ENCODE measurements around the gene IKBKE.

IKBKE gene

DNA sequence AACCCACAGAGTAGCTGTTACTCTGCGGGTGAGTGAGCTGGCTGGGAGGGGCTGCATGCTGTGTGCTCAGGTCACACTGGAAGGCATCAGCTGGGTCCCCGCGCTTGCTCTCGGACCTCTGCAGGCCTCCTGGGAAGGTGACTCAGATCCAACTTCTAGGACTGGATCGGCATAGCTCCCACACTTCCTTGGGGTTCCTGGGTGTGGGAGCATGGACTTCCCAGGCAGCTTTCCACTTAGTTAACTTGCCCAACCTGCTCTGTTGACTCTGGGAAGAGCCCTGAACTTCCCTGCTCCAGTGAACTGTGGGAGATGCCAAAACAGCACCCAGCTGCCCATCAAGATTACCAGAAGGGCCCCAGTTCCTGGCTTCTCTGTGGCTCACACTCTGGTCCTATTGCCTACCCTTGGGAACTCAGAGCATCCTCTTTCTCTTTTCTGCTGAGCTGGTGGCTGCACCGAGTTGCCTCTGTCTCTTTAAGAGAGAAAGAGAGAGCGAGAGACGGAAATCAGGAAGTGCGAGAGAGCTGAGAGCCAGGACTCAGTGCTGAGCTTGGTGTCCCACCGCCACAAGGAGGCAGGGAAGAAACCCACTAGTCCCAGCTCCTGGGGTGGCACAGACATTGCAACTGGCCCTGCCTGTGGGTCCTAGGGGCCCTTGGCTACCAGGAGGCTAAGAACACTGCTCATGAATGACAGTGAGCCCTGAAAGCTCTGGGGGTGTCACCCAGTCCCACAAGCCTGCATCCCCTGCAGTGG is at the start of gene IKBKE:
Gene IKBKE, plus strand, starts transcription at position 544 of the 759 bp plus-strand sequence. CDS start 2,752 bp downstream, outside the sequence.
- no peak for DNase-seq (ENCODE audit: low read depth in 2 of 2, low spot score in 1 of 2)

DNA sequence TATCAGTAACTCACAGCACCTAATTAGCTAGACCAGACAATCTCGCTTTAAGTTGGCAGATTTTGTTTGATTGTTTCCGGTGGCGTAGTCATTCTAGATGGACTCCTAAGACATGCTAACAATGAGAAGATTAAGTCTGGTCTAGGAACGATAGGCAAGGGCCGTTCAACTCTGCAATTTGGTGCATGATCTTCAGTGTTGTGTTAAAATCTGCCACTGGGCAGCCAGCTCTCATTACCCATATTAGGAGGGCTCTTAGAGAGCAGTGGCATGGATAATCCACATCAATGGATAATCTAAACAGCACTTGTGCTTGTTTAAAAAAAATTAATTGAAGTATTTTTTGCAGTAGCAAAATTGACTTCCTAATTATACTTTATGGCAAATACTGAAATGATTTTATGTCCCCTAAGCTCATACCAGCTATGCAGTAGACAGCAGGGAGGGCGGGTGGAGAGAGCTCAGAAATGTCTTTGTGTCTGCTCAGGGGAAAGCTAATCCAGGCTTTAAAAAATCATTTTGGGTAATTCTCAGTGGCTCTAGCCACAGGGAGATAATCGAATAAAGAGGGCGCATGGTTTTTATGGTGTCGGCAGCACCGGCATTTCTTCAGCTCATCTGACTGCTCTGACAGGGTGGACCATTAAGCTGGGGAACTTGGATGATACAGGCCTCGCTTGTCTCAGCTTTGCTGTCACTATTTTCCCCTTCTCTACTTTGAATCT is 48.5 kb upstream of the IKBKE start:
- no peak for DNase-seq (ENCODE audit: low read depth in 2 of 2, low spot score in 1 of 2)

DNA sequence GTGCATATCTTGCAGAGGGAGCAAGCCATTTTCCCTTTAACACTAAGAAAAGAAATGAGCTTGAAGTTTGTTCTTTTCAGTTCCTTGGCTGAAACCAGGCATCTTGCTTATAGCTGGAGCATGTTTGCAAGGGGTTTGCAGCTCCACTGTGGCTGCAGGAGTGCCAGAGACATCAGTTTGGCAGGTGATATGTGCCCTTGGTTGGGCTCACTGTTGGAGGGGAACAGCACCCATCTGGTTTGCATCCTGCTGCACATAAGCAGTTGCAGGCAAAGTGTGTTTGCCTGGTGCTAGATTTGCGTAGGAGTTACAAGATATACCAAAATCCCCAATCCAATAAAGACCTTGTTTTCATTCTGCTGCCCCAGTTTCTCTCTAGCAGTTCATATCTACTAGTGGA is 47.8 kb upstream of the IKBKE start:
- no peak for DNase-seq (ENCODE audit: low read depth in 2 of 2, low spot score in 1 of 2)

DNA sequence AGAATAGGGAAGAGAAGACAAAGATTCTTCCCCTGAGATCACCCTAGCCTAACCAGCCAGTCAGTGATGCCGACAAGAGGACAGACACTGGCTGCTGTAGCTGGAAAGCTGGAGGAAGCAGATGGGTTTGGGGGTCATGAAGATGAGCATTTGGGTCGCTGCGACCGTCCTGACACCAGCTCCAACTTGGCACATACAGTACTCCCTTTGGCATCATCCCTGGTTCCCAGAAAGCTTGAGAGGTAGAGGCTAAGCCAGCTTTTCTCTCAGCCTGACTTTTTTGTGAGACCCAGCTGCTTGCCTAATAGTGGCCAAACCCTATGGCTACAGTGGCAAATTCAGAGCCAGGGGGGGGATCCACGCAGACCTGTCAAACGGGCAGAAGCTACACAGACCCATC is 43.0 kb upstream of the IKBKE start:
- DNase-seq (ENCODE audit: low read depth in 2 of 2, low spot score in 1 of 2) = no peak

DNA sequence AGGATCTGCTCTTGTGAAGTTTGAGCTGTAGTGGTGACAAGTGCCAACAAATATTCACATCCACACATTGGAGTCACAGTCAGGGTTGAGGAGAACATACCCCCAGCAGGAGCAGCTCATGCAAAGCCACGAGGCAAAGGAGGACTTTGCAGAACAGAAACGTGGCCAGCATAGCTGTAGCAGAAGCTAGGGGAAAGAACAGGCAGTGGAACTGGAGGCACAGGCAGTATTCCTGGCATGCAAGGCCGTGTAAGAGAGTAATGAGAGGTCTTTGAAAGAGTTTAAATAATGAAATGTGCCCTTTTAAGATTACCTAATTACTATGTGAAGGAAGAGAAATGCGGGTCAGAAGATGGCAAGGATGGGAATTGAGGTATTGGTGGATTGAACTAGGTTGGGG is 40.9 kb upstream of the IKBKE start:
- no peak for DNase-seq (ENCODE audit: low read depth in 2 of 2, low spot score in 1 of 2)

DNA sequence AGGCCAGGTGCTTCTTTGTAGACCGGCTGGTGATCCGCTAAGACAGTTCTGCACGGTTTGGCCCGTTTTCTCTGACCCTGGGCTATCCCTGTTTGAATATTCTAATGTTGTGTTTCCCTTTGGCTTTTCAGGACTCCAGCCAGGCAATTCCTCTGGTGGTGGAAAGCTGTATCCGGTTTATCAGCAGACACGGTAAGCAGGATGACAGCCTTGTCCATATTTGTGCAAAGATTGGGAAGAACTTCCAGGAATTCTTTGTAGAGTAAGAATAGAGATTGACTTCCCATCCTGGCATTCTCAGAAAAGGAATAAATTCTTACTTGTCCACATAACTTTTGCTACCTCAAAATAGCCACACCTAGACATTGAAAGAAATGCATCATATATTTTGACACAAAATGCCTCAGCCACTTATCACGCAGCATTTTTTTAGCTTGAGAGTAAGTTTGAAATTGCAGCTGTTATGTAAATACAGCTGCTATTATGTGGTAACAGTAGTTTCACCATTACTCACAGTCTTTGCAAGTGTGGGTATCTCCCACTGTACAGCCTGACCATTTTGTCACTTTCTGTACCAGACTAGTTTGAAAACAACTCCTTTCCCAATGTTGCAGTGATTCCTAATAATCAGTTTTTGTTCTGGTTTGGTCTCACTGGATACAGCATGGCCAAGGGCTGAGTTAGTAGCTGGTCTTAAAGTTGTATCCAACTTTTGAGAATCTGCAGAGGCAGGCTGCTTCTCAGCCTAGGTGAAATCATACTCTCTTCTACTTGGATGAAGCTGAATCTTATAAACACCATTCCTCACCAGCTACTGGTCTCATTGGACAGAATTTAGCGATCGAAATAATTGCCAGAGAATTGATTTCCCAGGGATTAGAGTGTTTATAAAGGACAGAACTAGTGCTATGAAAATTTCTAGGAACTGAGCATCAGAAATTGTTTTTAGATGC is 40.0 kb upstream of the IKBKE start:
- no peak for DNase-seq (ENCODE audit: low read depth in 2 of 2, low spot score in 1 of 2)

DNA sequence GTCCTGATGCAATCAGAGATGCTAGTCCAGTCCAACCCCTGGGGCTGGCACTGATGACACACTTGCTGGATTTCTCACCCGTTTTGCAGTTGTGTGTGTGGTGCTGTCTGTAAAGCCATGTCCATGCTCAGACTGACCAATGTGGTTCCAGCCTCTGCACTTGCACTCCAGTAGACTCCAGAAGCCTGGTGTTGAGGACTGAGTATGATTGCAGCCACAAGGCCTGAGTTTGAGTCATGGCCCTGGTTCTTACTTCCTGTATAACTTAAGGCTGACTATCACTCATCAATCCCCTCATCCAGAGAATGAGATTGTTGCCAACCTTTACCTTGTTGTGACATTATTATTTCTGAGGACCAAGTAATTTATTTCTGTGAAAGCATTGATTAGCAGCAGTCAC is 34.8 kb upstream of the IKBKE start:
- no peak for DNase-seq (ENCODE audit: low read depth in 2 of 2, low spot score in 1 of 2)

DNA sequence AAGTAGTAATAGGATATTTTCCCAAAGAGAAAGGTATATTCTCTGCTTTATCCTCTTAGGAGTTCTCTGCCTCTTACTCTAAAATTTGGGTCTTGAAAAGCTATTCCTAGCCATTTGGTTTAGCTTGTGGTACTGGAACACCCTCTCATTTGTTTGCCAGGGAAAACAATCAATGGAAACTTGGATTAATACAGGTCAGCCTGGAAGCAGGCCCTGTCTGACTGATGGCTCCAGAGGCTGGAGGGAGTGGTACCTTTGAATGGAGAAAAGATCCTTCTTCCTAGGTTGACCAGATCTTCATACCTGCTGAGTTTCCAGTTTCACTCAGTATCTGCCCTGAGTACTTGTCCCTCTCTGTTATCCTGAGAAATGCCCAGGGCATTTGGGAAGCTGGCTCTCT is 31.7 kb upstream of the IKBKE start:
- no peak for DNase-seq (ENCODE audit: low read depth in 2 of 2, low spot score in 1 of 2)

DNA sequence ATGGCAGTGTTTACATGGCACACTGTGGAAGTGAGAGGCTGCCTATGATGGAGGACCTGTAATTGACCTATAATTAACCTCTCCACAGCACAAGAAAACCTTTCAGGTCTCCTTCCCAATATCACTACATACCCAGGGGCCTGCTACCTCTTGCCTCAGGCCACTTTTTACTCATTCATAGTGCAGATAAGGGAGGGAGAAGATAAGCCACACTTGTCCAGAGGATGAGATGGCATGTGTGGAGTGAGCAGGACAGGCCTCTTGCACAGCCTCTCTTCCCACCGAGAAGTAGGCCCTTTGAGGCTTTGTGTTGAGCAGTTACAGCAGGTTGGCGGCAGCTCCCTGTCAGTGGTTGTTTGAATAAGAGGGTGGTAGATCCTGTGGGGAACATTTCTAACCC is 31.1 kb upstream of the IKBKE start:
- no peak for DNase-seq (ENCODE audit: low read depth in 2 of 2, low spot score in 1 of 2)

DNA sequence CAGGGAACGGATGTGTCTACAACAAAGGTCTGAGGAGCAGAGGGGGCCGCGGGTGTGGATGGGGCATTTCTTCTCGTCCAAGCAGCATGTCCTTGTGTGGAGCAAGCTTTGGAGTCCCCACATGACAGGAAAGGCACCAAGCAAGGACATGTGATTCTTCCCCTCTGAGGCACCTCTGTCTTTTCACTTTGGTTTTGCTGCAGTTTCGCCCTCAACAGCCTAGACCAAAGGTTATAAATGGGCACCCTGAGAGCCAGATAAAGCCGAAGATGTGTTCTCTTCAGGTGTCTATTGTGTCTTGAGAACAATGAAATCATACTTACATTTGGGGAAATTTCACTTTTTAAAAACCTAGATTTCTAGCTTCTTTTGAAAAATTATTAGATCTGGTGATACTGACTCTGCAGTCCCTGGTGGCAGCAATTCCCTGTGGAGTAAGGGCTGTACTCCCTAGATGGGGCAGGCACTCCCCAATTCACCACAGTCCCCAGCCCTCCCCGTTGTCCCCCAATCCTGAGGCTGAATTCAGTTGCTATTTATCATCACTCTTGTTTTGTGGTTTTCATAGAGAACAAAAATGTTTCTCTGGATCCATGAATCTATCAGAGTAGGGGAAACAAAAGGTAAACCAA is 28.8 kb upstream of the IKBKE start:
- DNase-seq (ENCODE audit: low read depth in 2 of 2, low spot score in 1 of 2) = no peak

DNA sequence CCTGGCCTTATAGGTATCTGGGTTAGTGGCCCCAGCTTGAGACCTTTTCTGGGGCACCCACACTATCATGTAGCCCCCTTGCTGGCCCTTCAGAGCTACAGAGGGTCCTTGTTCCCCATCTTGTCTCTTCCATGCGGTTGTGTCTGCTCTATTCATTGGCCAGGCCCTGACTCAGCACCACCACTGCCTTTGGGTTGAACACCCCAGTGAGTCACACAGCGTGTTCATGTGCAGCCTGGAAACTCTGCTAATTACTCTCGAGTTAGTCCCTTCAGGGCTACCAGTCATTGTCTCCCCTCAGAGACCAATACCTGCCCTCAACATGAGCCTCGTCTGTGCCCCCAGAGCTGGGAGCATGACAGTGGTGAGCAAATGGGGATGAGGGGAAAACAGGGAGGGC is 28.2 kb upstream of the IKBKE start:
- no peak for DNase-seq (ENCODE audit: low read depth in 2 of 2, low spot score in 1 of 2)

DNA sequence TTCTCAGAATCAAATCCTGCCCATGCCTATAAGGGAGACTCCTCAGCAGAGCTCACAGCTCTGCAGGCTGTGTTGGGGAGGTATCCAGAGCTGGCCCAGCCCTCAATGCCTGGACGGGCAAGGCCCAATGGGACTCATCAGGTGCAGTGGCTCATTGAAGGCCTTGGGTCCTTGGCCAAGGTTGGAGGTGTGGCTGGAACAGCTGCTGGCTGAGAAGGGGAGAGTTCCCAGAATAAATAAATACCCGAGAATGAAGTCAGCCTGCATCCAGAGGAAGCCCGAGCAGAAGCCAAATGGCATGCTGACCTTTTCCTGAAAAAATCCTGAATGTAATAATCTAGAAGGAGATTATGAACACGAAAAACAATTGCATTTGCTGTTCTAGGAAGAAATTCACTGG is 25.2 kb upstream of the IKBKE start:
- no peak for DNase-seq (ENCODE audit: low read depth in 2 of 2, low spot score in 1 of 2)

DNA sequence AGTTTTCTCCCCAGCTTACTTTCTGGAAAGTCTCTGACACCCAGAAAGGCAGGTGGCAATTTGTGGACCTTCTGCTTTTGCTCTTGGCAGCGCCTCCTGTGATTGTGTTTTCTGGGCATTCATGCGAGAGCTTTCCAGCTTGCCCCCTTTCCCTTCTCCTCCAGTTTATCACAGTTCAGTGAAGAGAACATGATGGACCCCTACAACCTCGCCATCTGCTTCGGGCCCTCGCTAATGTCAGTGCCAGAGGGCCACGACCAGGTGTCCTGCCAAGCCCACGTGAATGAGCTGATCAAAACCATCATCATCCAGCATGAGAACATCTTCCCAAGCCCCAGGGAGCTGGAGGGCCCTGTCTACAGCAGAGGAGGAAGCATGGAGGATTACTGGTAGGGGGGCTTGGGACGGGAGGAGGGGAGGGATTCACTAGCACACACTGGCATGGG is 24.3 kb upstream of the IKBKE start:
- DNase-seq (ENCODE audit: low read depth in 2 of 2, low spot score in 1 of 2) = no peak

DNA sequence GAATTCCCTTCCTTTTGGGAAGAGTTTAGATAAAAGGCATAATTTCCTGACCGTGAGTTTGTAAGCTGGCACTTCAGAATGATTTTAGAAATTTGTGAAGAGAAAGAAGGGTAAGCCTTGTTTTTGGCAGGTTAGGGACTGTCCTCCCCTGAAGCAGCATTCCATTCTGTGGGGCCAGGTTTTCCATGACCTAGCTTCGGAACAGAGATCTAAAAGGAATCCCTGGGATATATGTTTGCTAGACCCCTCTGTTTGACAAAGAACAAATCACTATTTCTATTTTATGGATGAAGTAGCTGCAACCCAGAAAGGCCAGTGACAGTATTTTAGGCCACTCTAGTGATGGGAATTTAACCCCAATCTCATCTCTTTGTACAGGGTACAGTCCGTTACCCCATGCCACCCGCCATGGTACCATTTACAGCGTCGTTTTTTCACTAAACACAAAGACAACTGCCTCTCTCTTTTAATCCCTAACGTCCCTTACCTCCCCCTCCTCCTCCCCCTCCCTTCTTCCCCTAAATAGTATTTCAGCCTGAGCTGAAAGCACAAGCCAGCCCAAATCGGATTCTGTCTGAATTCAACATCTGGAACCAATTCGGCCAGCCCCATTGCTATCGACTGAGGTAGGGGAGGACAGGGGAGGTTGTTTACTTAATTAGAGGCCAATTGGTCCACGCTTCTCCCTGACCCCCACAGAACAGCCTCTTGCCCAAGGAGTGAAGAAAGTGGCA is 23.4 kb upstream of the IKBKE start:
- DNase-seq (ENCODE audit: low read depth in 2 of 2, low spot score in 1 of 2) = no peak

DNA sequence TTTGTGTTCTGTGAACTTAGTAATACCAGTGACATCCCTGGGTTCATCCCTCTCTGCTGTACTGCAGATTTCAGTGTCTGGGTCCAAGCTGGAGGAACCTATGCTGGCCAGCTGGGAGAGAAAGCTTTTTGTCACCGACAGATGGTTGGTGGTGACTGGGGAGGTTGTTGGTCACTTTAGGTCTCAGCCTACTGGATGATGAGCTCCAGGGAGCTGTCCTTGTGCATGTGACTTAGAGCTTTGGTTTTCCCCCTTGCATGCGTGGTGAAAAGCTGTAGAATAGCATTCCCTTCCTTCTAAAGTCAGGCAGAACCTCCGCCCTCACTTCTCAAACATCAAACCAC is 22.9 kb upstream of the IKBKE start:
- DNase-seq (ENCODE audit: low read depth in 2 of 2, low spot score in 1 of 2) = no peak

DNA sequence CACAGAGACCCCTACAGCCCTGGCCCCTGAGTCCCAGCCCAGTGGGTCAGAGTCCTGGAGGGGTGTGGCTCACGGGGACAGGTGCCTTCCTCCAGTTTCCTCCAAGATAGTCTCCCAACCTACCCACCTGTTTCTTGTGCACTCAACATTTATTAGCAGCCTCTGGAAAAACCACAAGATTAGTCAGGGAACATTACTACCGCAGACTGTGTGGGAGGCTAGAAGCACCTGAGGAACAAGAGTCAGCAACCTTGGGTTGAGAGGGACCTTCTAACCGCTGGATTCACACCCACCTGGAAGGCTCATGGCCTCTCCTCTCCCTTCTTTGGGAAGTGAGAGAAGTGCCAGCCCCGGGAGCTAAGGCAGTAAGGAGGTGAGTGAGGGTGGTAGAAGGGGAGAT is 22.5 kb upstream of the IKBKE start:
- no peak for DNase-seq (ENCODE audit: low read depth in 2 of 2, low spot score in 1 of 2)

DNA sequence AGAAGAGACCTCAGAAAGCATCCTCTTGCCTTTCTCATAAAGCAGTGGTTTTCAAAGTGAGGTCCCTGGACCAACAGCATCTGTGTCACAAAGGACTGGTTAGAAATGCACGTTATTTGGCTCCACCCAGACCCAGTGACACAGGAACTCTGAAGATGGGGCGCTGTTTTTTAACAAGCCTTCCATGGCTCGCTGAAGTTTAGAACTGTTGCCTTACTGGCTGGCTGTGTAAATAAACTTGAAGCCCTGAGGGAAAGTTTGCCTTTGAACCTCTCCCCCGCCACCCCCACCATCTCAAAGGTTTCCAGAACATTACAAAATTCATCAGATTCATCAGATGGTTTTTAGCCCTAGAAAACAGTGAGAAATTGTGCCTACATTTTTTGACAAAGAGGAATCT is 21.8 kb upstream of the IKBKE start:
- no peak for DNase-seq (ENCODE audit: low read depth in 2 of 2, low spot score in 1 of 2)

DNA sequence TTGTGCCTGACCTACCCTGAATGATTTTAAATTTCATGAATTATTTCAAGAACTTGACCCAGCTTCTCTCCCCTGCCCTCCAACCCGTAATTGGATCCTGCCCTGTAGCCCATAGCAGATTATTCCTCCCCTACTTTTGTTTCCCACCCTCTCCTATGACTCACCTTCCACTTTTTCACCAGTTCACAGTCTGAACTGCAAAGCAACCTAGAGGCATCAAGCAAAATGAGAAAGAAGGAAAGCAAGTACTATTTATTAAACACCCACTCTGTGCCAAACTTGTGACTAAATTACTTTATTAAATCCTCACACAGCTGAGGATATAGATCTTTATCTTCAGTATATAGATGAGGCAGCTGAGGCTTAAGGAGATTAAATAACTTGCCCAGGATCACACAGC is 20.7 kb upstream of the IKBKE start:
- DNase-seq (ENCODE audit: low read depth in 2 of 2, low spot score in 1 of 2) = no peak

DNA sequence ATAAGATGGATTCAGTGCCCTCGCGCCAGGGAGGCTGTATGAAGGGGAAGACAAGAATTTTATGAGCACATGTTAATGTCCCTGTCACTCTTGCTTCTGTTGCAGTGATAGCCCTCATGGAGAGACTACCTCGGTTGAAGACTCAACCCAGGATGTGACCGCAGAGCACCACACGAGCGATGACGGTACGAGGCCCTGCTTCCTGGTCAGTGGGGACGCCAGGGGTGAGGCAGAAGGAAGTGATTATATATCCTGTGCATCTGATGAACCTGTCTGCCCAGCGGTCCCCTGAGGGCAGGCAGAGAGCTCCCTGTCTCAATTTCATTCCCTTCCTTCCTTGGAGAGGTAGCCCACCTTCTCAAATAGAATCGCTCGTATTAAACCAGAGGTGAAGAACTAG is 20.0 kb upstream of the IKBKE start:
- no peak for DNase-seq (ENCODE audit: low read depth in 2 of 2, low spot score in 1 of 2)

DNA sequence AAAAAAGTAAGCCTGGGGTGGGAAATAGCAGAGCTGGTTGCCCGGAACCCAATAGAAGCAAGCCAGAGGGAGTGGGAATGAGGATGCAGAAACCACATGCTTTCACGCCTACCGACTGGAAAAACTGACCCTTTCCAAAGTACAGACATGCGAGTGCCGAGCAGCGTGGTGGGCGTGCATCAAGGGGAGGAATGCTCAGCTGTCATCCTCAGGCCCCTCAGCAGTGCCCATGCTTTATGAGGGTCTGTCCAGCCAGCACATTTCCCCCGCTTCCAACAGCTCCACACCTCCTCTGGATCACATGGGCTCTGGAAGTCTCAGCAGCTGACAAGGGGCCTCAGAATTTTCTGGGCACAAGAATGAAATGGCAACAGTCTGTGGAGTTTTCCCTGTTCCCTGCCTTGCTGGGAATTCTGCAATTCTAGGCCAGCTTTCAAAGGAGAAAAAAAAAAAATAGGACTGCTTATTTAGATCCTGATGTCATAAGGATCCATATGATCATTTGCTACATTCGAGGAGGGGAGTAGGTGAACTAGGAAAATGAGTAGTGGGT is 19.1 kb upstream of the IKBKE start:
- no peak for DNase-seq (ENCODE audit: low read depth in 2 of 2, low spot score in 1 of 2)

All from stimulated activated CD8-positive, alpha-beta memory T cell treated with anti-CD3 and anti-CD28 coated beads, Interleukin-4, amount 100 ng/mL, for 4 hours (primary cell).